MV-4-11 (cell line): ENCODE results near the gene TEX54.

Experiments used
- DNase-seq: peaks from one replicate; lab custom pipeline; 2025; lab: John Stamatoyannopoulos, UW

TEX54 gene

GRCh38 chr11:62787005-62787759 lies 45.5 kb downstream of the TEX54 start, which contains the start of gene TMEM179B:
TMEM179B (plus strand) TSS chr11:62787402; CDS start chr11:62787432, 30 bp downstream.
- DNase-seq, result peak; percentile 97

- DNase-seq, result peak; percentile 76
Measured at GRCh38 chr11:62786318-62787004, 46.2 kb downstream of the TEX54 start.

GRCh38 chr11:62782753-62783152 lies 49.9 kb downstream of the TEX54 start:
- no peak for DNase-seq
